ENCODE results near the gene GNG14. TPM values are rescaled to one million over a fixed set of nuclear protein-coding genes. Genes with fewer than 3 reads are reported as not detected.
A peak's percentile ranks its signal among the peaks of the same experiment; 100 is the strongest.

GNG14 gene
- total and polyA plus RNA-seq, 11 donors, result not detected

- Histone ChIP-seq H3K9me3 (no peaks in the 10 kb centered on the region), H3K4me1 (peaks cover 9 to 51% (median 39%) of the 10 kb centered on the region in 12 donors), H3K27ac (peak overlapping the region; percentile 91 to 99 (median 96)), H3K36me3 (peaks cover 0 to 34% (median 20%) of the 10 kb centered on the region in 9 donors), H3K27me3 (no peaks in the 10 kb centered on the region), H3K4me3 (peak overlapping the region; percentile 64 to 100 (median 88))
- intact Hi-C loops (cut with DNase I), result loop anchor here in 1 of 10 donors (5.0 kb wide), 1 partner anchor 107 kb away; no protein-coding TSS in a partner anchor
- WGBS, 4 donors, result 0 to 1% (median 0%) methylated on average over 18 to 24 of the region's 24 CpGs
- ATAC-seq (peak in 3 of 4 donors; percentile 5 to 21 (median 7)), DNase-seq (peak; percentile 46 to 71 (median 56))
- TF ChIP-seq POLR2A (IDR thresholded peaks at IDR 0.05) (no peak), CTCF (IDR thresholded peaks at IDR 0.05) (no peak)
Observed at GRCh38 chr19:12668932-12669269, 18.9 kb upstream of the GNG14 start.

GRCh38 chr19:12669270-12670158, 18.3 kb upstream of the GNG14 start:
- intact Hi-C loops (cut with DNase I), result loop anchor here in 7 of 10 donors (5.0 to 10.0 kb wide), 3 partner anchors 57 to 175 kb away; partner anchors contain the start of genes ZNF490 (in 1 of the 7) and ZNF791 (in 1 of the 7)
- Histone ChIP-seq H3K27ac (peak overlapping the region; percentile 91 to 99 (median 96)), H3K27me3 (no peaks in the 10 kb centered on the region), H3K9me3 (no peaks in the 10 kb centered on the region), H3K4me1 (peaks cover 9 to 47% (median 39%) of the 10 kb centered on the region in 12 donors), H3K36me3 (peaks cover 0 to 40% (median 26%) of the 10 kb centered on the region in 9 donors), H3K4me3 (peak overlapping the region; percentile 64 to 100 (median 88))
- TF ChIP-seq POLR2A (IDR thresholded peaks at IDR 0.05), result peak in 1 of 2 donors; percentile 9
- TF ChIP-seq CTCF (IDR thresholded peaks at IDR 0.05), result peak in 1 of 12 donors; percentile 16
- ATAC-seq (peak; percentile 58 to 79 (median 68)), DNase-seq (peak; percentile 81 to 88 (median 84))
- 0 to 1% (median 0%) methylated on average over 39 to 64 of the region's 64 CpGs for WGBS, 4 donors

- intact Hi-C loops (cut with DNase I), result loop anchor here in 6 of 10 donors (5.0 to 10.0 kb wide), 3 partner anchors 58 to 174 kb away; partner anchors contain the start of genes ZNF490 (in 1 of the 6) and ZNF791 (in 1 of the 6)
- ATAC-seq, result no peak
Observed at GRCh38 chr19:12670159-12670928, 17.5 kb upstream of the GNG14 start.

More at GRCh38 chr19:12670159-12670928, 17.5 kb upstream of the GNG14 start:
- Histone ChIP-seq H3K36me3 (peaks cover 0 to 48% (median 32%) of the 10 kb centered on the region in 9 donors), H3K4me1 (peaks cover 9 to 42% (median 37%) of the 10 kb centered on the region in 12 donors), H3K9me3 (no peaks in the 10 kb centered on the region), H3K27me3 (no peaks in the 10 kb centered on the region), H3K27ac (peak overlapping the region in 10 of 12 donors; percentile 91 to 99 (median 96)), H3K4me3 (peak overlapping the region; percentile 64 to 100 (median 88))
- DNase-seq, result no peak
- 40 to 49% (median 43%) methylated on average over 24 to 26 of the region's 26 CpGs for WGBS, 4 donors
- TF ChIP-seq POLR2A (IDR thresholded peaks at IDR 0.05), result no peak
- no peak for TF ChIP-seq CTCF (IDR thresholded peaks at IDR 0.05)
